ENCODE data around the gene ERBIN.
"Not testable (repeated sequence)": the region's sequence is repeated elsewhere in the genome, so short reads cannot be mapped to it uniquely, and the experiment has no call there.

Gene ERBIN

DNA sequence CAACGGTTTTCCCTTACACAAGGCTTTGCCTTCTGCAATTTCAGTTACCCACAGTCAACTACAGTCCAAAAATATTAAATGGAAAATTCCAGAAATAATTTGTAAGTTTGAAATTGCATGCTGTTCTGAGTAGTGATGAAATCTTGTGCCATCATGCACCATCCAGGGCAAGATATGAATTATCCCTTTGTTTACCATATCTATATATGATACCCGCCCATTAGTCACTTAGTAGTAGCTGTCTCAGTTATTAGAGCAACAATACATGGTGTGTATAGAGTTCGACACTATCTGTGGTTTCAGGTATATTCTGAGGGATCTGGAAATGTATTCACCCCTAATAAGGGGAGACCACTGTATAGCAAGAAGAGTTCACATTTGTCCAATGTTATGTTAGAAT lies 29.4 kb downstream of the ERBIN start:
- Histone ChIP-seq H3K79me2 (ENCODE audit: insufficient read depth, low read length) (peaks cover 86% of the 10 kb centered on the region), H3K4me2 (ENCODE audit: low read length) (no peak overlapping the region), H3K9me3 (ENCODE audit: low read length) (peaks cover 8% of the 10 kb centered on the region; the same call in 1 of the 2 replicates), H3F3A (ENCODE audit: insufficient read depth, low read length) (no peaks in the 10 kb centered on the region), H3K9me2 (ENCODE audit: low read depth, low read length) (no peaks in the 10 kb centered on the region), H4K20me1 (ENCODE audit: insufficient read depth, low read length) (no peaks in the 10 kb centered on the region), H3K27ac (ENCODE audit: low read depth, low read length, poor library complexity, severe bottlenecking) (no peak overlapping the region), H3K4me3 (ENCODE audit: low read depth, low read length, poor library complexity, severe bottlenecking) (no peak overlapping the region), H2AFZ (ENCODE audit: low read length) (no peak overlapping the region), H3K4me1 (ENCODE audit: insufficient read depth, low read length, severe bottlenecking) (peaks cover 4% of the 10 kb centered on the region), H3K36me3 (ENCODE audit: insufficient read depth, low read length) (peaks cover 54% of the 10 kb centered on the region), H3K27me3 (ENCODE audit: insufficient read depth, low read length) (no peaks in the 10 kb centered on the region), H3K9ac (ENCODE audit: low read length) (no peak overlapping the region)
- TF ChIP-seq, protein P1, sequence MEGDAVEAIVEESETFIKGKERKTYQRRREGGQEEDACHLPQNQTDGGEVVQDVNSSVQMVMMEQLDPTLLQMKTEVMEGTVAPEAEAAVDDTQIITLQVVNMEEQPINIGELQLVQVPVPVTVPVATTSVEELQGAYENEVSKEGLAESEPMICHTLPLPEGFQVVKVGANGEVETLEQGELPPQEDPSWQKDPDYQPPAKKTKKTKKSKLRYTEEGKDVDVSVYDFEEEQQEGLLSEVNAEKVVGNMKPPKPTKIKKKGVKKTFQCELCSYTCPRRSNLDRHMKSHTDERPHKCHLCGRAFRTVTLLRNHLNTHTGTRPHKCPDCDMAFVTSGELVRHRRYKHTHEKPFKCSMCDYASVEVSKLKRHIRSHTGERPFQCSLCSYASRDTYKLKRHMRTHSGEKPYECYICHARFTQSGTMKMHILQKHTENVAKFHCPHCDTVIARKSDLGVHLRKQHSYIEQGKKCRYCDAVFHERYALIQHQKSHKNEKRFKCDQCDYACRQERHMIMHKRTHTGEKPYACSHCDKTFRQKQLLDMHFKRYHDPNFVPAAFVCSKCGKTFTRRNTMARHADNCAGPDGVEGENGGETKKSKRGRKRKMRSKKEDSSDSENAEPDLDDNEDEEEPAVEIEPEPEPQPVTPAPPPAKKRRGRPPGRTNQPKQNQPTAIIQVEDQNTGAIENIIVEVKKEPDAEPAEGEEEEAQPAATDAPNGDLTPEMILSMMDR (IDR thresholded peaks at IDR 0.05; ENCODE audit: low read length), result no peak

DNA sequence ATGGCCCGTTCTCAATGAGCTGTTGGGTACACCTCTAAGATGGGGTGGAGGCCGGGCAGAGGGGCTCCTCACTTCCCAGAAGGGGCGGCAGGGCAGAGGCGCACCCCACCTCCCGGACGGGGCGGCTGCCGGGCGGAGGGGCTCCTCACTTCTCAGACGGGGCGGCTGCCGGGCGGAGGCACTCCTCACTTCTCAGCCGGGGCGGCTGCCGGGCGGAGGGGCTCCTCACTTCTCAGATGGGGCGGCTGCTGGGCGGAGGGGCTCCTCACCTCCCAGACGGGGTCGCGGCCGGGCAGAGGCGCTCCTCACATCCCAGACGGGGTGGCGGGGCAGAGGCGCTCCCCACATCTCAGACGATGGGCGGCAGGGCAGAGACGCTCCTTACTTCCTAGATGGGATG lies 31.3 kb downstream of the ERBIN start:
- not testable (repeated sequence) for H3F3A ChIP-seq (ENCODE audit: insufficient read depth, low read length); H3K9me2 ChIP-seq (ENCODE audit: low read depth, low read length); H3K27ac ChIP-seq (ENCODE audit: low read depth, low read length, poor library complexity, severe bottlenecking); H3K9me3 ChIP-seq (ENCODE audit: low read length); H3K9ac ChIP-seq (ENCODE audit: low read length); H2AFZ ChIP-seq (ENCODE audit: low read length); H3K27me3 ChIP-seq (ENCODE audit: insufficient read depth, low read length); H3K4me3 ChIP-seq (ENCODE audit: low read depth, low read length, poor library complexity, severe bottlenecking); H3K4me2 ChIP-seq (ENCODE audit: low read length); H4K20me1 ChIP-seq (ENCODE audit: insufficient read depth, low read length)
- peaks cover 16% of the 10 kb centered on the region for H3K4me1 ChIP-seq (ENCODE audit: insufficient read depth, low read length, severe bottlenecking)
- H3K79me2 ChIP-seq (ENCODE audit: insufficient read depth, low read length), result peaks cover 86% of the 10 kb centered on the region
- peaks cover 46% of the 10 kb centered on the region for H3K36me3 ChIP-seq (ENCODE audit: insufficient read depth, low read length)

DNA sequence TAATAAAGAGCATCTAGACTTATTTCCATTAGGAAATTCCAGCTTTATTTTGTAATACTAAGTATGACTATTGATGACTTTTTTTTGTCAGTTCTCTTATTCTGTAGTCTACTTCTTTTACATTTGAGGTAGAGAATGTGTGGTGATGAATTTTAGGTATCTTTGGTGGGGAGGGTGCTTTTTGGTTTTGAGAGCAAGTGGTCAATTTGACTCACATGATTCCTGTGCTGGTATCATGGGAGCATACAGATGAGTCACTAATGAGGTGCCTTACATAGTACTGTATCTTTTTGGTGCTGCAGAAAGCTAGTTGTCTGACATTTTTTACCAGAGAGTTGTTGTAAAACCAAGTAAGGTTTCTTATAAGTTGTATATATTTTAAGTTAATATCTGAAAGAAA lies 35.3 kb downstream of the ERBIN start:
- TF ChIP-seq, protein P1 (IDR thresholded peaks at IDR 0.05; ENCODE audit: low read length), result no peak
- TF ChIP-seq EZH2 (IDR thresholded peaks at IDR 0.05; ENCODE audit: borderline replicate concordance, low read length), result no peak
- Histone ChIP-seq H3K27ac (ENCODE audit: low read depth, low read length, poor library complexity, severe bottlenecking) (no peak overlapping the region), H3K9ac (ENCODE audit: low read length) (no peak overlapping the region), H4K20me1 (ENCODE audit: insufficient read depth, low read length) (no peaks in the 10 kb centered on the region), H3K4me2 (ENCODE audit: low read length) (no peak overlapping the region), H3K4me3 (ENCODE audit: low read depth, low read length, poor library complexity, severe bottlenecking) (no peak overlapping the region), H3K4me1 (ENCODE audit: insufficient read depth, low read length, severe bottlenecking) (peaks cover 24% of the 10 kb centered on the region), H2AFZ (ENCODE audit: low read length) (no peak overlapping the region), H3K36me3 (ENCODE audit: insufficient read depth, low read length) (peaks cover 31% of the 10 kb centered on the region), H3K9me2 (ENCODE audit: low read depth, low read length) (no peaks in the 10 kb centered on the region), H3K9me3 (ENCODE audit: low read length) (0 out of 2 replicates have a peak, but pooled peaks cover 2% of the 10 kb centered on the region), H3F3A (ENCODE audit: insufficient read depth, low read length) (no peaks in the 10 kb centered on the region), H3K79me2 (ENCODE audit: insufficient read depth, low read length) (peaks cover 84% of the 10 kb centered on the region), H3K27me3 (ENCODE audit: insufficient read depth, low read length) (no peaks in the 10 kb centered on the region)

DNA sequence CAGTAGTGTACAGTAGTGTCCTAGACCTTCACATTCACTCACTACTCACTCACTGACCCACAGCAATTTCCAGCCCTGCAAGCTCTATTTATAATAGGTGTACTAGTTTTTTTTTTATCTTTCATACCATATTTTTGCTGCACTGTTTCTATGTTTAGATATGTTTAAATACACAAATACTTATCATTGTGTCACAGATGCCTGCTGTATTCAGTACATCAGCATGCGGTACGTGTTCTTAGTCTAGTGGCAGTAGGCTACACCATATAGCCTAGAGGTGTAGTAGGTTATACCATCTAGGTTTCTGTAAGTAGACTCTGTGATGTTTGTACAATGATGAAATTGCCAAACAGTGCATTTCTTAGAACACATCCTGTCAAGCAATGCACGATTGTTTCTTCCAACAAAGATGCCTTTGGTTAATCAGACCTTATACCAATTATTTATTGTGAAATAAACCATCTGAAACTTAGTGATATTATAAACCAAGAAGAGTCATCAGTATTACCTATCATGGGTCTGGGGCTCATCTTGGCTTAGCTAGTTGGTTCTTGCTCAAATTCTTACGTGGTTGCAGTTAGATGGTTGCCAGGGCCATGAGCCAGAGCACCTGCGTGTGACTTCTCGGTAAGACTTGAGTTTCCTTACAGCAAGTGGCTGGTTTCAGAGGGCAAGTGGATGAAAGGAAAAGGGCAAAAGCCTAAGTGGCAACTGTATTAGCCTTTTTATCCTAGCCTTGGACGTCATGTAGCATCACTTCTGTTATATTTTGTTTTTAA lies 41.1 kb downstream of the ERBIN start:
- H3K9ac ChIP-seq (ENCODE audit: low read length), result no peak overlapping the region
- no peaks in the 10 kb centered on the region for H3K27me3 ChIP-seq (ENCODE audit: insufficient read depth, low read length)
- H3F3A ChIP-seq (ENCODE audit: insufficient read depth, low read length), result no peaks in the 10 kb centered on the region
- H3K4me3 ChIP-seq (ENCODE audit: low read depth, low read length, poor library complexity, severe bottlenecking), result no peak overlapping the region
- peaks cover 33% of the 10 kb centered on the region for H3K4me1 ChIP-seq (ENCODE audit: insufficient read depth, low read length, severe bottlenecking)
- no peak overlapping the region for H3K4me2 ChIP-seq (ENCODE audit: low read length)
- no peaks in the 10 kb centered on the region for H3K9me2 ChIP-seq (ENCODE audit: low read depth, low read length)
- TF ChIP-seq, protein P1 (IDR thresholded peaks at IDR 0.05; ENCODE audit: low read length), result no peak
- no peak for TF ChIP-seq EZH2 (IDR thresholded peaks at IDR 0.05; ENCODE audit: borderline replicate concordance, low read length)
- peaks cover 28% of the 10 kb centered on the region for H3K36me3 ChIP-seq (ENCODE audit: insufficient read depth, low read length)
- peaks cover under 1% of the 10 kb centered on the region; the same call in 1 of the 2 replicates for H3K9me3 ChIP-seq (ENCODE audit: low read length)
- H2AFZ ChIP-seq (ENCODE audit: low read length), result no peak overlapping the region
- no peak overlapping the region for H3K27ac ChIP-seq (ENCODE audit: low read depth, low read length, poor library complexity, severe bottlenecking)
- H3K79me2 ChIP-seq (ENCODE audit: insufficient read depth, low read length), result peaks cover 98% of the 10 kb centered on the region
- 0 out of 2 replicates have a peak, but pooled peaks cover 7% of the 10 kb centered on the region for H4K20me1 ChIP-seq (ENCODE audit: insufficient read depth, low read length)

Data from OCI-LY1 (cell line).